ENCODE results near the gene GTF2H3.

- TF ChIP-seq CTCF (IDR thresholded peaks at IDR 0.05): no peak
- TF ChIP-seq POLR2A (IDR thresholded peaks at IDR 0.05): no peak
Measured at GRCh38 chr12:123690191-123690840, 56.7 kb downstream of the GTF2H3 start.

Measured in testis (tissue), 2 donors.